Neural progenitor cell (in vitro differentiated cells): ENCODE results near the gene MMP17. TPM values are rescaled to one million over a fixed set of nuclear protein-coding genes. Genes with fewer than 3 reads are reported as not detected.

Experiments
- DNase-seq: peaks from one replicate; pipeline ENCODE4 v3.0.0-alpha.2; 2016; ENCODE audit warnings: low spot score
- H2AFZ ChIP-seq: fragments of 200-600 bp; sonication (generic); replicated peaks from 2 replicates; pipeline ENCODE4 v1.6.1; 2016; ENCODE audit warnings: antibody characterized with exemption
- H3F3A ChIP-seq: fragments of 200-600 bp; sonication (generic); 2 replicates; pipeline ENCODE4 v1.6.1; 2016; ENCODE audit warnings: antibody characterized with exemption, low read depth
- H3K27ac ChIP-seq: fragments of 200-600 bp; sonication (generic); 2 replicates; pipeline ENCODE4 v1.5.1; 2016; ENCODE audit warnings: mild to moderate bottlenecking
- H3K27me3 ChIP-seq: fragments of 200-600 bp; sonication (generic); 2 replicates; pipeline ENCODE4 v1.6.1; 2016; ENCODE audit warnings: mild to moderate bottlenecking, moderate library complexity
- H3K36me3 ChIP-seq: fragments of 200-600 bp; sonication (generic); 2 replicates; pipeline ENCODE4 v1.5.1; 2016
- H3K4me1 ChIP-seq: fragments of 200-600 bp; sonication (generic); 2 replicates; pipeline ENCODE4 v1.6.1; 2016; ENCODE audit warnings: mixed run types
- H3K4me2 ChIP-seq: fragments of 200-600 bp; sonication (generic); 2 replicates; pipeline ENCODE4 v1.6.1; 2016
- H3K4me3 ChIP-seq: fragments of 200-600 bp; sonication (generic); 2 replicates; pipeline ENCODE4 v1.5.1; 2016
- H3K79me2 ChIP-seq: fragments of 200-600 bp; sonication (generic); 2 replicates; pipeline ENCODE4 v1.6.1; 2016; ENCODE audit warnings: low read depth
- H3K9ac ChIP-seq: fragments of 200-600 bp; sonication (generic); 2 replicates; pipeline ENCODE4 v1.6.1; 2016
- H3K9me3 ChIP-seq: fragments of 200-600 bp; sonication (generic); 2 replicates; pipeline ENCODE4 v1.5.1; 2016; ENCODE audit warnings: low read depth
- H4K20me1 ChIP-seq: fragments of 200-600 bp; sonication (generic); 2 replicates; pipeline ENCODE4 v1.6.1; 2016; ENCODE audit warnings: low read depth
- H3K27ac Mint-ChIP-seq: 3 replicates; pipeline ENCODE4 v1.8.0; 2021; ENCODE audit warnings: mixed read lengths
- H3K27me3 Mint-ChIP-seq: 2 replicates; pipeline ENCODE4 v1.8.0; 2022; ENCODE audit warnings: low read depth, mild to moderate bottlenecking, inconsistent platforms, moderate library complexity, mixed read lengths; ENCODE audit not compliant: insufficient read depth
- H3K36me3 Mint-ChIP-seq: 3 replicates; pipeline ENCODE4 v1.8.0; 2021; ENCODE audit warnings: mixed read lengths
- H3K4me1 Mint-ChIP-seq: 3 replicates; pipeline ENCODE4 v1.8.0; 2021; ENCODE audit warnings: mixed read lengths
- H3K4me3 Mint-ChIP-seq: 3 replicates; pipeline ENCODE4 v1.8.0; 2021; ENCODE audit warnings: mild to moderate bottlenecking, moderate library complexity, mixed read lengths
- H3K9me3 Mint-ChIP-seq: 3 replicates; pipeline ENCODE4 v1.8.0; 2020; ENCODE audit warnings: mixed read lengths
- EZH2 ChIP-seq: fragments of 200-600 bp; sonication (generic); IDR thresholded peaks from 2 replicates; pipeline ENCODE4 v1.6.1; 2017; ENCODE audit warnings: antibody characterized with exemption, mild to moderate bottlenecking, moderate library complexity
- EZH2phosphoT487 ChIP-seq: fragments of 200-600 bp; sonication (generic); IDR thresholded peaks from 2 replicates; pipeline ENCODE4 v1.6.1; 2017; ENCODE audit warnings: antibody characterized with exemption
- total RNA-seq: library from RNA; depleted of rRNA; stranded (reverse); fragments of >200 nt; gene quantifications from 2 replicates; pipeline ENCODE4 v1.2.3, GENCODE V29; 2015; ENCODE audit warnings: low replicate concordance
- TF ChIP-seq, protein P1 (sequence below): fragments of 200-600 bp; sonication (generic); IDR thresholded peaks from 2 replicates; pipeline ENCODE4 v1.5.1; 2017; ENCODE audit warnings: antibody characterized with exemption, mild to moderate bottlenecking

MMP17 gene
- total RNA-seq, 1 donor from 2014 or later = 2.1 TPM

- Histone ChIP-seq H4K20me1 (no peaks in the 10 kb centered on the region), H3K4me3 (no peak overlapping the region), H3K9ac (no peak overlapping the region), H3K4me2 (no peak overlapping the region), H3K79me2 (no peaks in the 10 kb centered on the region), H2AFZ (no peak overlapping the region), H3K27me3 (no peaks in the 10 kb centered on the region), H3K4me1 (peaks cover 16% of the 10 kb centered on the region), H3K9me3 (no peaks in the 10 kb centered on the region), H3F3A (peaks cover 20% of the 10 kb centered on the region), H3K36me3 (no peaks in the 10 kb centered on the region), H3K27ac (no peak overlapping the region)
- Mint-ChIP-seq H3K27me3 (peaks cover 5% of the 10 kb centered on the region), H3K36me3 (peaks cover 23% of the 10 kb centered on the region), H3K4me3 (no peak overlapping the region), H3K27ac (no peak overlapping the region), H3K4me1 (peaks cover 6% of the 10 kb centered on the region), H3K9me3 (no peaks in the 10 kb centered on the region)
- no peak for DNase-seq
- TF ChIP-seq EZH2 = no peak
These were observed 33.6 kb upstream of the MMP17 start for GRCh38 chr12:131794573-131794972.

DNA sequence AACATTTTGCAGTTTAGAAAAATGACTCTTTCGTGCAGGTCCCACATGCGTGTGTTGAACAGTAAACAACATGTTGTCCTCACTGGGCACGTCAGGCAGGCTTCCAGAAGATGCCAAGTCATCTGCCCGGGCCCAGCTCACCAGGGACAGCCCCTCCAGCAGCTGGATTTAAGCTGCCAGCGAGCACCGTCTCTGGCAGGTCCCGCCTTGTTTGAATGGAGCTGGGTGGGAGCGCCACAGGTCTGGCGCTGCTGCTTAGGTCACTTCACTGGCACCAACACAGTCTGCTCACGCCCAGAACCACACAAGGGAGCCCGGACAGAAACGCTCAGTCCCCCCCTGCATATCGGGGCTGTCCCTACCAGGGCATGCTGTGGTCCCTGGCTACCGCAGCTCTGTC is 33.1 kb upstream of the MMP17 start:
- peaks cover 20% of the 10 kb centered on the region for H3F3A ChIP-seq
- TF ChIP-seq EZH2 (no peak), EZH2phosphoT487 (no peak)
- TF ChIP-seq, protein P1, sequence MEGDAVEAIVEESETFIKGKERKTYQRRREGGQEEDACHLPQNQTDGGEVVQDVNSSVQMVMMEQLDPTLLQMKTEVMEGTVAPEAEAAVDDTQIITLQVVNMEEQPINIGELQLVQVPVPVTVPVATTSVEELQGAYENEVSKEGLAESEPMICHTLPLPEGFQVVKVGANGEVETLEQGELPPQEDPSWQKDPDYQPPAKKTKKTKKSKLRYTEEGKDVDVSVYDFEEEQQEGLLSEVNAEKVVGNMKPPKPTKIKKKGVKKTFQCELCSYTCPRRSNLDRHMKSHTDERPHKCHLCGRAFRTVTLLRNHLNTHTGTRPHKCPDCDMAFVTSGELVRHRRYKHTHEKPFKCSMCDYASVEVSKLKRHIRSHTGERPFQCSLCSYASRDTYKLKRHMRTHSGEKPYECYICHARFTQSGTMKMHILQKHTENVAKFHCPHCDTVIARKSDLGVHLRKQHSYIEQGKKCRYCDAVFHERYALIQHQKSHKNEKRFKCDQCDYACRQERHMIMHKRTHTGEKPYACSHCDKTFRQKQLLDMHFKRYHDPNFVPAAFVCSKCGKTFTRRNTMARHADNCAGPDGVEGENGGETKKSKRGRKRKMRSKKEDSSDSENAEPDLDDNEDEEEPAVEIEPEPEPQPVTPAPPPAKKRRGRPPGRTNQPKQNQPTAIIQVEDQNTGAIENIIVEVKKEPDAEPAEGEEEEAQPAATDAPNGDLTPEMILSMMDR = no peak
- no peaks in the 10 kb centered on the region for H3K36me3 ChIP-seq
- H3K9ac ChIP-seq = no peak overlapping the region
- no peak overlapping the region for H3K27ac ChIP-seq
- H3K4me2 ChIP-seq = no peak overlapping the region
- H3K4me3 Mint-ChIP-seq = no peak overlapping the region
- H3K4me1 Mint-ChIP-seq = peaks cover 6% of the 10 kb centered on the region
- no peak overlapping the region for H3K27ac Mint-ChIP-seq
- no peaks in the 10 kb centered on the region for H3K9me3 ChIP-seq
- no peaks in the 10 kb centered on the region for H4K20me1 ChIP-seq
- H3K36me3 Mint-ChIP-seq = peaks cover 18% of the 10 kb centered on the region
- H3K4me3 ChIP-seq = no peak overlapping the region
- no peaks in the 10 kb centered on the region for H3K27me3 ChIP-seq
- DNase-seq = no peak
- H2AFZ ChIP-seq = no peak overlapping the region
- no peaks in the 10 kb centered on the region for H3K79me2 ChIP-seq
- peaks cover 16% of the 10 kb centered on the region for H3K4me1 ChIP-seq
- H3K9me3 Mint-ChIP-seq = no peaks in the 10 kb centered on the region
- H3K27me3 Mint-ChIP-seq = peaks cover 3% of the 10 kb centered on the region

- H3K36me3 ChIP-seq = no peaks in the 10 kb centered on the region
These were observed 32.3 kb upstream of the MMP17 start for GRCh38 chr12:131795690-131796410.

GRCh38 chr12:131796411-131796736 is 31.8 kb upstream of the MMP17 start:
- H3K27ac Mint-ChIP-seq = peak overlapping the region; percentile 79
- TF ChIP-seq, protein P1 = no peak
- TF ChIP-seq EZH2 (no peak), EZH2phosphoT487 (no peak)
- H3K4me3 Mint-ChIP-seq = no peak overlapping the region
- no peak for DNase-seq
- H3K9me3 Mint-ChIP-seq = no peaks in the 10 kb centered on the region
- Histone ChIP-seq H3K27ac (no peak overlapping the region), H3K9me3 (no peaks in the 10 kb centered on the region), H3K9ac (no peak overlapping the region), H3K27me3 (no peaks in the 10 kb centered on the region), H4K20me1 (no peaks in the 10 kb centered on the region), H3K4me3 (no peak overlapping the region), H3K36me3 (no peaks in the 10 kb centered on the region), H3K4me2 (no peak overlapping the region), H3K4me1 (peaks cover 16% of the 10 kb centered on the region), H3F3A (peaks cover 15% of the 10 kb centered on the region), H3K79me2 (no peaks in the 10 kb centered on the region), H2AFZ (no peak overlapping the region)
- H3K27me3 Mint-ChIP-seq = peaks cover 2% of the 10 kb centered on the region
- peaks cover 6% of the 10 kb centered on the region for H3K4me1 Mint-ChIP-seq
- peaks cover 14% of the 10 kb centered on the region for H3K36me3 Mint-ChIP-seq

More at GRCh38 chr12:131795690-131796410, 32.3 kb upstream of the MMP17 start:
- no peaks in the 10 kb centered on the region for H3K9me3 Mint-ChIP-seq
- Histone ChIP-seq H3K27me3 (no peaks in the 10 kb centered on the region), H3K9ac (no peak overlapping the region), H3K79me2 (no peaks in the 10 kb centered on the region), H3F3A (peaks cover 15% of the 10 kb centered on the region), H3K27ac (no peak overlapping the region), H3K4me2 (no peak overlapping the region), H3K9me3 (no peaks in the 10 kb centered on the region), H4K20me1 (no peaks in the 10 kb centered on the region), H3K4me1 (peaks cover 16% of the 10 kb centered on the region), H3K4me3 (no peak overlapping the region), H2AFZ (no peak overlapping the region)
- H3K4me1 Mint-ChIP-seq = peaks cover 6% of the 10 kb centered on the region
- no peak for DNase-seq
- TF ChIP-seq, protein P1 = no peak
- no peak for TF ChIP-seq EZH2
- TF ChIP-seq EZH2phosphoT487 = no peak
- no peak overlapping the region for H3K4me3 Mint-ChIP-seq
- peaks cover 2% of the 10 kb centered on the region for H3K27me3 Mint-ChIP-seq
- H3K27ac Mint-ChIP-seq = peak overlapping the region; percentile 79
- peaks cover 15% of the 10 kb centered on the region for H3K36me3 Mint-ChIP-seq
